Loucy (cell line): ENCODE data around the gene AFTPH.

Source experiments
- H2AFZ ChIP-seq: fragments of 200-600 bp; sonication (generic); 2 replicates; pipeline ENCODE4 v1.6.0; 2016; ENCODE audit warnings: antibody characterized with exemption, mild to moderate bottlenecking, low read length, moderate library complexity
- H3F3A ChIP-seq: fragments of 200-600 bp; 2 replicates; pipeline ENCODE4 v1.6.0; 2016; ENCODE audit warnings: antibody characterized with exemption, low read depth, mild to moderate bottlenecking
- H3K27me3 ChIP-seq: fragments of 200-600 bp; sonication (generic); 2 replicates; pipeline ENCODE4 v1.6.1; 2014; ENCODE audit warnings: low read length, mild to moderate bottlenecking; ENCODE audit not compliant: insufficient read depth, poor library complexity, severe bottlenecking
- H3K36me3 ChIP-seq: fragments of 200-600 bp; sonication (generic); 2 replicates; pipeline ENCODE4 v1.6.1; 2016; ENCODE audit warnings: low read length; ENCODE audit not compliant: insufficient read depth
- H3K4me1 ChIP-seq: fragments of 200-600 bp; sonication (generic); 2 replicates; pipeline ENCODE4 v1.5.1; 2014; ENCODE audit warnings: low read length, mild to moderate bottlenecking; ENCODE audit not compliant: insufficient read depth, poor library complexity, severe bottlenecking
- H3K4me2 ChIP-seq: fragments of 200-600 bp; sonication (generic); 2 replicates; pipeline ENCODE4 v1.6.0; 2014; ENCODE audit warnings: antibody characterized with exemption, low read length, low read depth, mild to moderate bottlenecking; ENCODE audit not compliant: poor library complexity, severe bottlenecking
- H3K4me3 ChIP-seq: fragments of 200-600 bp; sonication (generic); 2 replicates; pipeline ENCODE4 v1.5.1; 2014; ENCODE audit warnings: low read length, mild to moderate bottlenecking, mixed read lengths; ENCODE audit not compliant: poor library complexity, severe bottlenecking
- H3K79me2 ChIP-seq: fragments of 200-600 bp; sonication (generic); 2 replicates; pipeline ENCODE4 v1.6.1; 2014; ENCODE audit warnings: low read length; ENCODE audit not compliant: insufficient read depth
- H3K9ac ChIP-seq: fragments of 200-600 bp; sonication (generic); 2 replicates; pipeline ENCODE4 v1.6.0; 2014; ENCODE audit warnings: mild to moderate bottlenecking, low read depth, low read length, moderate library complexity; ENCODE audit not compliant: poor library complexity, severe bottlenecking
- H3K9me2 ChIP-seq: fragments of 200-600 bp; sonication (generic); replicated peaks from 2 replicates; pipeline ENCODE4 v1.6.1; 2016; ENCODE audit warnings: low read depth, low read length, mixed read lengths
- H3K9me3 ChIP-seq: fragments of 200-600 bp; sonication (generic); 2 replicates; pipeline ENCODE4 v1.6.1; 2014; ENCODE audit warnings: mild to moderate bottlenecking, antibody characterized with exemption, low read length, low read depth; ENCODE audit not compliant: insufficient read depth
- H4K20me1 ChIP-seq: fragments of 200-600 bp; sonication (generic); 2 replicates; pipeline ENCODE4 v1.6.0; 2014; ENCODE audit warnings: antibody characterized with exemption, low read length, mild to moderate bottlenecking; ENCODE audit not compliant: insufficient read depth, poor library complexity, severe bottlenecking
- EZH2phosphoT487 ChIP-seq: fragments of 200-600 bp; IDR thresholded peaks from 2 replicates; pipeline ENCODE4 v1.6.1; 2018; ENCODE audit warnings: antibody characterized with exemption, mild to moderate bottlenecking, moderate library complexity, borderline replicate concordance
- TF ChIP-seq, protein P1 (sequence below): fragments of 200-600 bp; sonication (generic); conservative IDR thresholded peaks from 2 replicates; pipeline ENCODE4 v1.5.1; 2014; ENCODE audit warnings: mild to moderate bottlenecking, antibody characterized with exemption, low read length

AFTPH gene

GRCh38 chr2:64601785-64602391 is 77.8 kb downstream of the AFTPH start:
- Histone ChIP-seq H3K27me3 (no peaks in the 10 kb centered on the region), H2AFZ (no peak overlapping the region), H3K9ac (no peak overlapping the region)

GRCh38 chr2:64602436-64602835 is 78.3 kb downstream of the AFTPH start:
- no peaks in the 10 kb centered on the region for H3K36me3 ChIP-seq
- no peak overlapping the region for H3K9ac ChIP-seq
- no peaks in the 10 kb centered on the region for H3F3A ChIP-seq
- no peaks in the 10 kb centered on the region for H3K27me3 ChIP-seq
- H3K4me2 ChIP-seq, result no peak overlapping the region
- no peaks in the 10 kb centered on the region for H4K20me1 ChIP-seq
- no peak overlapping the region for H3K4me3 ChIP-seq
- H2AFZ ChIP-seq, result no peak overlapping the region
- no peaks in the 10 kb centered on the region for H3K9me3 ChIP-seq
- no peak for TF ChIP-seq EZH2phosphoT487
- TF ChIP-seq, protein P1, sequence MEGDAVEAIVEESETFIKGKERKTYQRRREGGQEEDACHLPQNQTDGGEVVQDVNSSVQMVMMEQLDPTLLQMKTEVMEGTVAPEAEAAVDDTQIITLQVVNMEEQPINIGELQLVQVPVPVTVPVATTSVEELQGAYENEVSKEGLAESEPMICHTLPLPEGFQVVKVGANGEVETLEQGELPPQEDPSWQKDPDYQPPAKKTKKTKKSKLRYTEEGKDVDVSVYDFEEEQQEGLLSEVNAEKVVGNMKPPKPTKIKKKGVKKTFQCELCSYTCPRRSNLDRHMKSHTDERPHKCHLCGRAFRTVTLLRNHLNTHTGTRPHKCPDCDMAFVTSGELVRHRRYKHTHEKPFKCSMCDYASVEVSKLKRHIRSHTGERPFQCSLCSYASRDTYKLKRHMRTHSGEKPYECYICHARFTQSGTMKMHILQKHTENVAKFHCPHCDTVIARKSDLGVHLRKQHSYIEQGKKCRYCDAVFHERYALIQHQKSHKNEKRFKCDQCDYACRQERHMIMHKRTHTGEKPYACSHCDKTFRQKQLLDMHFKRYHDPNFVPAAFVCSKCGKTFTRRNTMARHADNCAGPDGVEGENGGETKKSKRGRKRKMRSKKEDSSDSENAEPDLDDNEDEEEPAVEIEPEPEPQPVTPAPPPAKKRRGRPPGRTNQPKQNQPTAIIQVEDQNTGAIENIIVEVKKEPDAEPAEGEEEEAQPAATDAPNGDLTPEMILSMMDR, result no peak
- peaks cover 3% of the 10 kb centered on the region for H3K4me1 ChIP-seq
- H3K9me2 ChIP-seq, result no peaks in the 10 kb centered on the region
- no peaks in the 10 kb centered on the region for H3K79me2 ChIP-seq

More at GRCh38 chr2:64601785-64602391, 77.8 kb downstream of the AFTPH start:
- Histone ChIP-seq H3F3A (no peaks in the 10 kb centered on the region), H3K9me3 (no peaks in the 10 kb centered on the region), H3K79me2 (no peaks in the 10 kb centered on the region), H3K4me3 (no peak overlapping the region), H4K20me1 (no peaks in the 10 kb centered on the region), H3K4me1 (no peaks in the 10 kb centered on the region), H3K36me3 (no peaks in the 10 kb centered on the region), H3K9me2 (no peaks in the 10 kb centered on the region), H3K4me2 (no peak overlapping the region)
- no peak for TF ChIP-seq EZH2phosphoT487
- TF ChIP-seq, protein P1, result no peak

DNA sequence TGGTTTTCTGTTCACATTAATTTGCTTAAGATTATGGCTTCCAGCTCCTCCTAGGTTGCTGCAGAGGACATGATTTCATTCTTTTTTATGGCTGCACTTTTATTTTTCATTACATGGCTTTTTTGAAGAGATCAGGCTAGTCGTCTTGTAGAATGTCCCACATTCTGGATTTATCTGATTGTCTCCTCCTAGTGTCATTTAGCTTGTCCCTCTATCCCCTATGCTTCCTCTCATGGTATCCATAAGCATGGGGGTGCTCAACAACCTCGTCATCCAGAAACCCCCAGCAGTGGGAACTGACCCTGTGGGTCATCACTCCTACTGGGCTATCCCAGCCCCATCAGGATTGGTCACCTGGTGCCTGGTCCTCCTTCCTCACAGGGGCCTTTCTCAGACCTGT is 80.0 kb downstream of the AFTPH start:
- no peaks in the 10 kb centered on the region for H3K79me2 ChIP-seq
- no peaks in the 10 kb centered on the region for H3K9me3 ChIP-seq
- H3K4me1 ChIP-seq, result peaks cover 5% of the 10 kb centered on the region
- no peak for TF ChIP-seq EZH2phosphoT487
- TF ChIP-seq, protein P1, result no peak
- H3K9me2 ChIP-seq, result no peaks in the 10 kb centered on the region
- H3K9ac ChIP-seq, result no peak overlapping the region
- H3K4me3 ChIP-seq, result no peak overlapping the region
- H2AFZ ChIP-seq, result no peak overlapping the region
- H4K20me1 ChIP-seq, result no peaks in the 10 kb centered on the region
- no peaks in the 10 kb centered on the region for H3F3A ChIP-seq
- no peak overlapping the region for H3K4me2 ChIP-seq
- H3K27me3 ChIP-seq, result no peaks in the 10 kb centered on the region
- no peaks in the 10 kb centered on the region for H3K36me3 ChIP-seq
